Measurements from ENCODE around the gene NOTUM. TPM values are rescaled to one million over a fixed set of nuclear protein-coding genes. Genes with fewer than 3 reads are reported as not detected.

The NOTUM gene
- total and polyA plus RNA-seq, 2 of the 4 experiments (the other 2 are of a cell fraction), result 0.05 TPM; not detected in 1

DNA sequence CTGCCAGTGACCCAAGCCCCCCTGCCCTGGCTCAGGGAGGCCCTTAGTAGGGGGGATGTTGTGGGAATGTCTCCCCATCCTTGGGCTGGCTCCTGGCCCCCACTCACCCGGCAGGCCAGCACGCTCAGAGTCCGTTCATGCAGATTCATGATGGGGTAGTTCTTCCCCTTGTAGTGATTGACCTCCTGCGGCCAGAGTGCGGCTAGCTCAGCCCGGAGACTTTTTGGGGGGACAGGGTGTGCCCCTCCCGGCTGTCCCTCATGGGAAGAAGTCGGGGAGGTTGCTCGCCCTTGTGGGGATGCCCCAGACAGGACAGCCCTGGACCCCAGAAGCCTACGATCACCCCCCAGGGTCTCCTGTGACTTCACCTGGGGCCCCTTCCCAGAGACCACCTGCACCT, 55.0 kb downstream of the NOTUM start:
- DNase-seq (no peak), ATAC-seq (ENCODE audit: low read depth) (no peak)
- no peak overlapping the region for H4K5ac ChIP-seq (ENCODE audit: low read depth, low read length)
- no peak overlapping the region for H3K56ac ChIP-seq (ENCODE audit: extremely low read depth, insufficient read depth, low read length)
- H3K14ac ChIP-seq (replicated peaks; ENCODE audit: low read depth, low read length), result no peak overlapping the region
- dilution Hi-C loops (cut with HindIII; ENCODE audit: low sequenced_read_pairs, unreplicated experiment), result no loop called here
- peaks cover 0 to 19% of the 10 kb centered on the region in 2 experiments; a peak in 2 of 4 replicates for H3K79me1 ChIP-seq (ENCODE audit: low read depth in 1 of 2, low read length in 2 of 2)
- H3K9me3 ChIP-seq (ENCODE audit: control insufficient read depth, insufficient read depth, low read length), result no peaks in the 10 kb centered on the region
- no peak overlapping the region for H3K4ac ChIP-seq (ENCODE audit: low read depth, low read length)
- no peak overlapping the region for H2BK15ac ChIP-seq (ENCODE audit: low read depth, low read length)
- in situ Hi-C loops (cut with MboI; ENCODE audit: low sequenced_read_pairs), result no loop called here
- H3K4me1 ChIP-seq (ENCODE audit: control insufficient read depth, insufficient read depth, low read length), result peaks cover 6% of the 10 kb centered on the region
- intact Hi-C loops (cut with micrococcal nuclease), result no loop called here
- ChIA-PET POLR2A (ENCODE audit: unreplicated experiment) (no interaction called here), CTCF (no interaction called here)
- H3K4me3 ChIP-seq (ENCODE audit: insufficient read depth, low read depth, low read length), result no peak overlapping the region
- WGBS, 2 experiments (ENCODE audit: extremely low coverage in 2 of 2, insufficient read length in 1 of 2), result 98% methylated on average over 5 of the region's 10 CpGs; no CpG with 5 or more reads in 1 of the 2 experiments
- H3K18ac ChIP-seq (ENCODE audit: low read depth, low read length), result no peak overlapping the region
- no TSS peak for BruUV-seq (replicated peaks)
- H2BK120ac ChIP-seq (ENCODE audit: low read depth, low read length), result no peak overlapping the region
- H3K36me3 ChIP-seq (ENCODE audit: control insufficient read depth, insufficient read depth, low read length), result peaks cover 14% of the 10 kb centered on the region; the same call in 1 of the 2 replicates
- no peak overlapping the region for H2AK5ac ChIP-seq (ENCODE audit: low read depth, low read length)
- no peak for TF ChIP-seq RFX5 (IDR thresholded peaks at IDR 0.05; ENCODE audit: low read depth, low read length)
- TF ChIP-seq, protein P1, sequence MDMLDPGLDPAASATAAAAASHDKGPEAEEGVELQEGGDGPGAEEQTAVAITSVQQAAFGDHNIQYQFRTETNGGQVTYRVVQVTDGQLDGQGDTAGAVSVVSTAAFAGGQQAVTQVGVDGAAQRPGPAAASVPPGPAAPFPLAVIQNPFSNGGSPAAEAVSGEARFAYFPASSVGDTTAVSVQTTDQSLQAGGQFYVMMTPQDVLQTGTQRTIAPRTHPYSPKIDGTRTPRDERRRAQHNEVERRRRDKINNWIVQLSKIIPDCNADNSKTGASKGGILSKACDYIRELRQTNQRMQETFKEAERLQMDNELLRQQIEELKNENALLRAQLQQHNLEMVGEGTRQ (IDR thresholded peaks at IDR 0.05; ENCODE audit: low read depth, low read length), result no peak
- TF ChIP-seq FOS (IDR thresholded peaks at IDR 0.05; ENCODE audit: low read depth, low read length), result no peak
- no peak for TF ChIP-seq MXI1 (IDR thresholded peaks at IDR 0.05; ENCODE audit: borderline replicate concordance, low read depth, low read length)
- no peak for TF ChIP-seq CEBPB (IDR thresholded peaks at IDR 0.05; ENCODE audit: low read depth, low read length)
- no peak for TF ChIP-seq RAD21 (IDR thresholded peaks at IDR 0.05; ENCODE audit: low read length)
- H2AFZ ChIP-seq (replicated peaks; ENCODE audit: low read length, poor library complexity), result peak overlapping the region; percentile 40
- no peaks in the 10 kb centered on the region for H3K27me3 ChIP-seq (ENCODE audit: control insufficient read depth, insufficient read depth, low read length)
- no peak overlapping the region for H2BK5ac ChIP-seq (ENCODE audit: low read depth, low read length, poor library complexity, severe bottlenecking)
- H4K20me1 ChIP-seq (ENCODE audit: insufficient read depth, low read length), result peaks cover 11% of the 10 kb centered on the region
- no peak overlapping the region for H3K23ac ChIP-seq (ENCODE audit: low read depth, low read length)
- no peak overlapping the region for H3K9ac ChIP-seq (ENCODE audit: low read depth, low read length)
- no peak overlapping the region for H2AK9ac ChIP-seq (replicated peaks; ENCODE audit: low read depth, low read length, poor library complexity)
- no peak overlapping the region for H4K91ac ChIP-seq (ENCODE audit: insufficient read depth, low read depth, low read length)
- H3K4me2 ChIP-seq (ENCODE audit: low read depth, low read length), result no peak overlapping the region
- H3K9me1 ChIP-seq (ENCODE audit: insufficient read depth, low read length), result 0 out of 2 replicates have a peak, but pooled peaks cover 7% of the 10 kb centered on the region
- no peak overlapping the region for H3K27ac ChIP-seq (ENCODE audit: insufficient read depth, low read length)
- no peak overlapping the region for H4K8ac ChIP-seq (ENCODE audit: low read depth in 2 of 2, low read length in 2 of 2)
- no peak overlapping the region for H2BK20ac ChIP-seq (ENCODE audit: low read depth, low read length)
